Ishikawa (cell line): ENCODE data around the gene RAP1GAP2.

Experiments used
- CEBPB ChIP-seq: IDR thresholded peaks from 2 replicates; pipeline ENCODE4 v1.6.1; 2012
- CREB1 ChIP-seq: IDR thresholded peaks from 2 replicates; pipeline ENCODE4 v1.6.1; 2012; ENCODE audit warnings: low read depth
- EP300 ChIP-seq: IDR thresholded peaks from 2 replicates; pipeline ENCODE4 v1.6.1; 2012; ENCODE audit warnings: borderline replicate concordance
- MAX ChIP-seq: IDR thresholded peaks from 2 replicates; pipeline ENCODE4 v1.6.1; 2012
- NFIC ChIP-seq: IDR thresholded peaks from 2 replicates; pipeline ENCODE4 v1.6.1; 2012
- RAD21 ChIP-seq: IDR thresholded peaks from 2 replicates; pipeline ENCODE4 v1.6.1; 2012; ENCODE audit warnings: low read depth
- REST ChIP-seq: IDR thresholded peaks from 2 replicates; pipeline ENCODE4 v1.6.1; 2012; ENCODE audit warnings: low read depth, mild to moderate bottlenecking
- TAF1 ChIP-seq: IDR thresholded peaks from 2 replicates; pipeline ENCODE4 v1.6.1; 2012; ENCODE audit warnings: low read depth, mild to moderate bottlenecking
- YY1 ChIP-seq: IDR thresholded peaks from 2 replicates; pipeline ENCODE4 v1.6.1; 2012; ENCODE audit warnings: low read depth

- peak; percentile 51; the same call in 1 of the 2 replicates for TF ChIP-seq RAD21
- no peak for TF ChIP-seq REST
- TF ChIP-seq NFIC = no peak
- TF ChIP-seq EP300 = no peak
- TF ChIP-seq YY1 = no peak
- no peak for TF ChIP-seq CEBPB
- TF ChIP-seq CREB1 = no peak
- TF ChIP-seq MAX = no peak
- no peak for TF ChIP-seq TAF1
Observed at GRCh38 chr17:3043737-3044365, 247.6 kb downstream of the RAP1GAP2 start.
